SK-N-SH (cell line): ENCODE measurements around the gene RNF8. TPM values are rescaled to one million over a fixed set of nuclear protein-coding genes. Genes with fewer than 3 reads are reported as not detected.

Experiments used
- CTCF ChIA-PET: fragments of 300-600, 350-600 bp; formaldehyde crosslinking; extraction: SDS; loops from one replicate; lab custom pipeline; 2021; lab: Yijun Ruan, JAX
- POLR2A ChIA-PET: fragments of 350-600 bp; sonication (Branson Sonifier 250); formaldehyde crosslinking; extraction: SDS; loops from one replicate; lab custom pipeline; 2020; ENCODE audit warnings: antibody characterized with exemption, inconsistent platforms; lab: Yijun Ruan, JAX
- DNase-seq: peaks from one replicate; pipeline ENCODE4 v3.0.0; 2012
- H2AFZ ChIP-seq: fragments of 200-600 bp; sonication (generic); 2 replicates; pipeline ENCODE4 v1.8.1; 2016; ENCODE audit warnings: antibody characterized with exemption, mild to moderate bottlenecking, low read depth
- H3F3A ChIP-seq: fragments of 200-600 bp; sonication (generic); replicated peaks from 2 replicates; pipeline ENCODE3; 2016; ENCODE audit warnings: antibody characterized with exemption, mild to moderate bottlenecking; ENCODE audit not compliant: insufficient read depth
- H3K27ac ChIP-seq, 2 experiments: fragments of 200-500 bp in 1 of 2; fragments of 200-600 bp in 1 of 2; sonication (Bioruptor generic) in 1 of 2; sonication (generic), shearing (Covaris generic) in 1 of 2; 2 replicates each; pipeline versions ENCODE4 v1.5.1 to v1.6.1; 2014 to 2016; ENCODE audit warnings: low read depth in 2 of 2, inconsistent platforms in 1 of 2, low read length in 1 of 2, mild to moderate bottlenecking in 1 of 2, mixed read lengths in 1 of 2
- H3K27me3 ChIP-seq: fragments of 200-600 bp; sonication (generic), shearing (Covaris generic); 2 replicates; pipeline ENCODE4 v1.6.1; 2016; ENCODE audit warnings: mixed run types; ENCODE audit not compliant: insufficient read depth
- H3K36me3 ChIP-seq, 2 experiments: fragments of 200-500 bp in 1 of 2; fragments of 200-600 bp in 1 of 2; sonication (Bioruptor generic) in 1 of 2; sonication (generic) in 1 of 2; replicated peaks in 1 of 2; 2 replicates each; pipeline versions ENCODE3 to v1.5.1; 2014 to 2016; ENCODE audit warnings: low read length in 1 of 2, mild to moderate bottlenecking in 1 of 2; ENCODE audit not compliant: insufficient read depth in 2 of 2, control insufficient read depth in 1 of 2
- H3K4me1 ChIP-seq, 2 experiments: fragments of 200-500 bp in 1 of 2; fragments of 200-600 bp in 1 of 2; sonication (Bioruptor generic) in 1 of 2; sonication (generic), shearing (Covaris generic) in 1 of 2; 2 replicates each; pipeline versions ENCODE4 v1.5.1 to v1.6.1; 2014 to 2016; ENCODE audit warnings: low read depth in 1 of 2, low read length in 1 of 2, mixed run types in 1 of 2; ENCODE audit not compliant: insufficient read depth in 2 of 2, control insufficient read depth in 1 of 2
- H3K4me2 ChIP-seq: fragments of 200-600 bp; sonication (generic), shearing (Covaris generic); 2 replicates; pipeline ENCODE4 v1.6.1; 2017; ENCODE audit warnings: mixed run types
- H3K4me3 ChIP-seq, 2 experiments: fragments of 200-500 bp in 1 of 2; fragments of 200-600 bp in 1 of 2; sonication (Bioruptor generic) in 1 of 2; sonication (generic), shearing (Covaris generic) in 1 of 2; 2 replicates each; pipeline versions ENCODE4 v1.5.1 to v1.8.1; 2014 to 2016; ENCODE audit warnings: low read depth in 2 of 2, inconsistent platforms in 1 of 2, low read length in 1 of 2, mild to moderate bottlenecking in 1 of 2, mixed read lengths in 1 of 2, moderate library complexity in 1 of 2
- H3K79me2 ChIP-seq: fragments of 200-600 bp; sonication (generic); 2 replicates; pipeline ENCODE4 v1.8.1; 2017; ENCODE audit warnings: mild to moderate bottlenecking; ENCODE audit not compliant: insufficient read depth
- H3K9ac ChIP-seq: fragments of 200-600 bp; sonication (generic); 2 replicates; pipeline ENCODE4 v1.6.1; 2017; ENCODE audit warnings: mixed run types
- H3K9me2 ChIP-seq: fragments of 200-600 bp; sonication (generic); 2 replicates; pipeline ENCODE4 v1.6.1; 2017; ENCODE audit warnings: mixed run types
- H3K9me3 ChIP-seq: fragments of 200-600 bp; sonication (generic); 2 replicates; pipeline ENCODE4 v1.6.1; 2017; ENCODE audit warnings: mixed run types, mild to moderate bottlenecking, moderate library complexity
- H4K20me1 ChIP-seq: fragments of 200-600 bp; sonication (generic); 2 replicates; pipeline ENCODE4 v1.6.1; 2017; ENCODE audit warnings: mild to moderate bottlenecking, mixed run types; ENCODE audit not compliant: insufficient read depth
- CHD2 ChIP-seq: fragments of 150-350 bp; IDR thresholded peaks from 2 replicates; pipeline ENCODE4 v1.6.1; 2018; ENCODE audit warnings: low read length; ENCODE audit not compliant: partially characterized antibody
- ELF1 ChIP-seq: IDR thresholded peaks from 2 replicates; pipeline ENCODE4 v1.4.0; 2012
- FOSL2 ChIP-seq: IDR thresholded peaks from 2 replicates; pipeline ENCODE4 v1.4.0; 2012; ENCODE audit warnings: low read depth, mild to moderate bottlenecking, moderate library complexity, borderline replicate concordance
- FOXJ3 ChIP-seq: sonication (generic); formaldehyde crosslinking; IDR thresholded peaks from 2 replicates; pipeline ENCODE4 v1.5.1; 2020; ENCODE audit warnings: mild to moderate bottlenecking, missing genetic modification reagents
- GABPA ChIP-seq: IDR thresholded peaks from 2 replicates; pipeline ENCODE4 v1.4.0; 2012; ENCODE audit warnings: low read depth, mild to moderate bottlenecking
- JUND ChIP-seq: IDR thresholded peaks from 2 replicates; pipeline ENCODE4 v1.4.0; 2012
- MEF2A ChIP-seq: IDR thresholded peaks from 2 replicates; pipeline ENCODE4 v1.4.0; 2012; ENCODE audit warnings: low read depth, borderline replicate concordance
- NFIC ChIP-seq: IDR thresholded peaks from 2 replicates; pipeline ENCODE4 v1.4.0; 2012; ENCODE audit warnings: borderline replicate concordance
- NRF1 ChIP-seq: IDR thresholded peaks from 2 replicates; pipeline ENCODE4 v1.6.1; 2012; ENCODE audit warnings: low read depth, mild to moderate bottlenecking, low read length
- POLR2AphosphoS5 ChIP-seq: IDR thresholded peaks from 2 replicates; pipeline ENCODE4 v1.6.1; 2012; ENCODE audit warnings: low read depth, low read length
- RAD21 ChIP-seq: IDR thresholded peaks from 2 replicates; pipeline ENCODE4 v1.6.1; 2012; ENCODE audit warnings: mild to moderate bottlenecking, low read length
- RFX5 ChIP-seq: IDR thresholded peaks from 2 replicates; pipeline ENCODE4 v1.6.1; 2012; ENCODE audit warnings: mild to moderate bottlenecking, improper control_type of control experiment, low read length
- RXRA ChIP-seq: IDR thresholded peaks from 2 replicates; pipeline ENCODE4 v1.4.0; 2012; ENCODE audit warnings: low read depth, mild to moderate bottlenecking, borderline replicate concordance
- SMC3 ChIP-seq: IDR thresholded peaks from 2 replicates; pipeline ENCODE4 v1.6.1; 2012; ENCODE audit warnings: low read depth, low read length, improper control_type of control experiment
- TCF12 ChIP-seq: IDR thresholded peaks from 2 replicates; pipeline ENCODE4 v1.4.0; 2012
- YY1 ChIP-seq: IDR thresholded peaks from 2 replicates; pipeline ENCODE4 v1.4.0; 2012; ENCODE audit warnings: low read depth, mild to moderate bottlenecking
- WGBS: methylation state at CpG from one replicate; pipeline ENCODE4 v1.1.6; 2017; ENCODE audit warnings: low lambda C conversion rate; 5-methylcytosine and 5-hydroxymethylcytosine counted together
- polyA plus RNA-seq, 3 experiments: library from polyadenylated mRNA; depleted of rRNA; stranded (reverse); fragments of >200 nt; gene quantifications; 2 replicates each; pipeline ENCODE4 v1.2.3, GENCODE V29; 2012
- TF ChIP-seq, protein P1 (sequence below): fragments of 200-600 bp; sonication (generic); IDR thresholded peaks from 2 replicates; pipeline ENCODE4 v1.6.1; 2017; ENCODE audit warnings: antibody characterized with exemption, mild to moderate bottlenecking, moderate library complexity
- TF ChIP-seq, protein P2 (sequence below): IDR thresholded peaks from 2 replicates; pipeline ENCODE4 v1.4.0; 2012; ENCODE audit warnings: low read depth, borderline replicate concordance
- TF ChIP-seq, protein P3 (sequence below): IDR thresholded peaks from 2 replicates; pipeline ENCODE4 v1.4.0; 2012; ENCODE audit warnings: low read depth
- TF ChIP-seq, protein P4 (sequence below): fragments of 150-350 bp; IDR thresholded peaks from 2 replicates; pipeline ENCODE4 v1.6.1; 2017; ENCODE audit warnings: antibody characterized with exemption, low read length, low read depth, borderline replicate concordance
- TF ChIP-seq, protein P5 (sequence below): fragments of 150-350 bp; IDR thresholded peaks from 2 replicates; pipeline ENCODE4 v1.6.1; 2016; ENCODE audit warnings: mild to moderate bottlenecking, low read depth, low read length

Gene RNF8
- polyA plus RNA-seq, 1 of the 3 experiments (the other 2 are of a cell fraction), result 21.7 TPM

DNA sequence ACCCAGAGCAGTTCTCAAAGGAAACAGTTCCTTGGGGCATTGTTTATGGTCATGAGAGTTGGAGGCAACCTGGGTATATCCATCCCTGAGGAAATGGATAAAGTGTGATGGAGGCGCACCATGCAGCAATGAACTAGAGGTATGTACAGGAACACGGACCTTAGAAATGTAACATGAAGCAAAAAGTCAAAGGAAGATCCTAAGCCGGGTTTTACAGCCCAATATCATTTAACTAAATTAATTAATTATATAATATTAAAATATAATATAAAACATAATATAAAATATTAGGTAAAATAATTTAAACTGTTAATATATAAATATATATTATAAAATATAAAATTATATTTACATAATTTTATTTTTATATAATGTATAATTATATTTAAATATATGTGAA, 44.1 kb upstream of the RNF8 start:
- Histone ChIP-seq H3K4me3 (no peak overlapping the region), H2AFZ (no peak overlapping the region)
- TF ChIP-seq JUND (no peak), ELF1 (no peak), NRF1 (no peak), NFIC (no peak), FOSL2 (no peak), MEF2A (no peak), RAD21 (no peak), RFX5 (no peak)
- TF ChIP-seq, protein P1, sequence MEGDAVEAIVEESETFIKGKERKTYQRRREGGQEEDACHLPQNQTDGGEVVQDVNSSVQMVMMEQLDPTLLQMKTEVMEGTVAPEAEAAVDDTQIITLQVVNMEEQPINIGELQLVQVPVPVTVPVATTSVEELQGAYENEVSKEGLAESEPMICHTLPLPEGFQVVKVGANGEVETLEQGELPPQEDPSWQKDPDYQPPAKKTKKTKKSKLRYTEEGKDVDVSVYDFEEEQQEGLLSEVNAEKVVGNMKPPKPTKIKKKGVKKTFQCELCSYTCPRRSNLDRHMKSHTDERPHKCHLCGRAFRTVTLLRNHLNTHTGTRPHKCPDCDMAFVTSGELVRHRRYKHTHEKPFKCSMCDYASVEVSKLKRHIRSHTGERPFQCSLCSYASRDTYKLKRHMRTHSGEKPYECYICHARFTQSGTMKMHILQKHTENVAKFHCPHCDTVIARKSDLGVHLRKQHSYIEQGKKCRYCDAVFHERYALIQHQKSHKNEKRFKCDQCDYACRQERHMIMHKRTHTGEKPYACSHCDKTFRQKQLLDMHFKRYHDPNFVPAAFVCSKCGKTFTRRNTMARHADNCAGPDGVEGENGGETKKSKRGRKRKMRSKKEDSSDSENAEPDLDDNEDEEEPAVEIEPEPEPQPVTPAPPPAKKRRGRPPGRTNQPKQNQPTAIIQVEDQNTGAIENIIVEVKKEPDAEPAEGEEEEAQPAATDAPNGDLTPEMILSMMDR, result no peak
- TF ChIP-seq, protein P2, sequence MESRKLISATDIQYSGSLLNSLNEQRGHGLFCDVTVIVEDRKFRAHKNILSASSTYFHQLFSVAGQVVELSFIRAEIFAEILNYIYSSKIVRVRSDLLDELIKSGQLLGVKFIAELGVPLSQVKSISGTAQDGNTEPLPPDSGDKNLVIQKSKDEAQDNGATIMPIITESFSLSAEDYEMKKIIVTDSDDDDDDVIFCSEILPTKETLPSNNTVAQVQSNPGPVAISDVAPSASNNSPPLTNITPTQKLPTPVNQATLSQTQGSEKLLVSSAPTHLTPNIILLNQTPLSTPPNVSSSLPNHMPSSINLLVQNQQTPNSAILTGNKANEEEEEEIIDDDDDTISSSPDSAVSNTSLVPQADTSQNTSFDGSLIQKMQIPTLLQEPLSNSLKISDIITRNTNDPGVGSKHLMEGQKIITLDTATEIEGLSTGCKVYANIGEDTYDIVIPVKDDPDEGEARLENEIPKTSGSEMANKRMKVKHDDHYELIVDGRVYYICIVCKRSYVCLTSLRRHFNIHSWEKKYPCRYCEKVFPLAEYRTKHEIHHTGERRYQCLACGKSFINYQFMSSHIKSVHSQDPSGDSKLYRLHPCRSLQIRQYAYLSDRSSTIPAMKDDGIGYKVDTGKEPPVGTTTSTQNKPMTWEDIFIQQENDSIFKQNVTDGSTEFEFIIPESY, result no peak
- TF ChIP-seq, all 33 proteins: peak for 0
- Histone ChIP-seq H3F3A (peaks cover 21% of the 10 kb centered on the region), H3K4me1 (peaks cover 0 to 24% of the 10 kb centered on the region in 2 experiments; a peak in 3 of 4 replicates), H3K36me3 (peaks cover 11 to 20% of the 10 kb centered on the region in 2 experiments), H4K20me1 (no peaks in the 10 kb centered on the region), H3K9me2 (no peaks in the 10 kb centered on the region), H3K79me2 (no peaks in the 10 kb centered on the region), H3K27ac (no peak overlapping the region), H3K4me2 (no peak overlapping the region), H3K27me3 (no peaks in the 10 kb centered on the region), H3K9ac (no peak overlapping the region), H3K9me3 (no peaks in the 10 kb centered on the region)
- WGBS, result 71% methylated on average over 3 of the region's 3 CpGs
- ChIA-PET CTCF (interaction anchor here (1.0 to 2.7 kb wide), 5 partner anchors 9 to 99 kb away, joined by 3 to 14 read pairs (median 3); no protein-coding TSS in a partner anchor), POLR2A (no interaction called here)
- DNase-seq, result no peak

DNA sequence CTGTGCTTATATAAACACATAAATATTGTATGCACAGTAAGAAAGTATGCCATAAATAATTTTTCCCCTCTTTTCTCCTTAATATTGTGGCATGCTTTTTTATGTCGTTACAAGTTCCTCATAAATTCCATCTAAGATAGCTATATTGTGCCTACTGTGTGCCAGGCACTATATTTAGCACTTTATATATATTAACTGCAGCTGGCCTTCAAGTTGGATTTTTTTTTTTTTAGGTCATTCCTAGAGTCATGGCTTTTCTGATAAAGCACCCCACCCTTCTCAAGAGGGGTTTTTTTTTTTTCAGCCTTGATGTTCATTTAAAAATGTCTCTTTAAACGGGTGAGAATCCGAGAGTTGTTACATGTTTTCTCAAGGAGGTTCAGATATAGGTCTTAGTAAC, 42.8 kb upstream of the RNF8 start:
- Histone ChIP-seq H3K9me3 (no peaks in the 10 kb centered on the region), H4K20me1 (no peaks in the 10 kb centered on the region), H3K9me2 (no peaks in the 10 kb centered on the region), H3K27me3 (no peaks in the 10 kb centered on the region), H3K4me3 (no peak overlapping the region), H3K4me2 (peak overlapping the region; percentile 49; the same call in 1 of the 2 replicates), H3F3A (peaks cover 21% of the 10 kb centered on the region), H3K4me1 (peaks cover 0 to 24% of the 10 kb centered on the region in 2 experiments; a peak in 3 of 4 replicates), H3K9ac (no peak overlapping the region), H3K27ac (peak overlapping the region in 1 of 2 experiments; percentile 73; a peak in 1 of 4 replicates), H2AFZ (no peak overlapping the region), H3K79me2 (no peaks in the 10 kb centered on the region), H3K36me3 (peaks cover 15 to 24% of the 10 kb centered on the region in 2 experiments)
- DNase-seq, result no peak
- ChIA-PET CTCF (interaction anchor here (1.5 to 2.7 kb wide), 2 partner anchors 14 to 100 kb away, joined by 3 to 14 read pairs; no protein-coding TSS in a partner anchor), POLR2A (no interaction called here)
- 90% methylated on average over 3 of the region's 3 CpGs for WGBS
- TF ChIP-seq, protein P3, sequence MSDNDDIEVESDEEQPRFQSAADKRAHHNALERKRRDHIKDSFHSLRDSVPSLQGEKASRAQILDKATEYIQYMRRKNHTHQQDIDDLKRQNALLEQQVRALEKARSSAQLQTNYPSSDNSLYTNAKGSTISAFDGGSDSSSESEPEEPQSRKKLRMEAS, result no peak
- TF ChIP-seq TCF12, result no peak
- no peak for TF ChIP-seq RXRA
- no peak for TF ChIP-seq RFX5
- TF ChIP-seq, protein P4, sequence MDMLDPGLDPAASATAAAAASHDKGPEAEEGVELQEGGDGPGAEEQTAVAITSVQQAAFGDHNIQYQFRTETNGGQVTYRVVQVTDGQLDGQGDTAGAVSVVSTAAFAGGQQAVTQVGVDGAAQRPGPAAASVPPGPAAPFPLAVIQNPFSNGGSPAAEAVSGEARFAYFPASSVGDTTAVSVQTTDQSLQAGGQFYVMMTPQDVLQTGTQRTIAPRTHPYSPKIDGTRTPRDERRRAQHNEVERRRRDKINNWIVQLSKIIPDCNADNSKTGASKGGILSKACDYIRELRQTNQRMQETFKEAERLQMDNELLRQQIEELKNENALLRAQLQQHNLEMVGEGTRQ, result no peak
- TF ChIP-seq GABPA, result no peak
- TF ChIP-seq NFIC, result no peak
- TF ChIP-seq POLR2AphosphoS5, result no peak
- no peak for TF ChIP-seq CHD2
- no peak for TF ChIP-seq ELF1
- no peak for TF ChIP-seq FOXJ3 (CRISPR knock-in tag)
- TF ChIP-seq, protein P5, sequence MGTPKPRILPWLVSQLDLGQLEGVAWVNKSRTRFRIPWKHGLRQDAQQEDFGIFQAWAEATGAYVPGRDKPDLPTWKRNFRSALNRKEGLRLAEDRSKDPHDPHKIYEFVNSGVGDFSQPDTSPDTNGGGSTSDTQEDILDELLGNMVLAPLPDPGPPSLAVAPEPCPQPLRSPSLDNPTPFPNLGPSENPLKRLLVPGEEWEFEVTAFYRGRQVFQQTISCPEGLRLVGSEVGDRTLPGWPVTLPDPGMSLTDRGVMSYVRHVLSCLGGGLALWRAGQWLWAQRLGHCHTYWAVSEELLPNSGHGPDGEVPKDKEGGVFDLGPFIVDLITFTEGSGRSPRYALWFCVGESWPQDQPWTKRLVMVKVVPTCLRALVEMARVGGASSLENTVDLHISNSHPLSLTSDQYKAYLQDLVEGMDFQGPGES, result no peak
- TF ChIP-seq JUND, result no peak
- no peak for TF ChIP-seq SMC3
- no peak for TF ChIP-seq YY1
